ENCODE data around the gene LMBRD2. TPM values are rescaled to one million over a fixed set of nuclear protein-coding genes. Genes with fewer than 3 reads are reported as not detected.
A peak's percentile ranks its signal among the peaks of the same experiment; 100 is the strongest.

LMBRD2 gene
- total and polyA plus RNA-seq, 2 donors (not counting 3 experiments of a cell fraction or from before 2014, with no cell fraction given) = 1.2 to 5.2 TPM

DNA sequence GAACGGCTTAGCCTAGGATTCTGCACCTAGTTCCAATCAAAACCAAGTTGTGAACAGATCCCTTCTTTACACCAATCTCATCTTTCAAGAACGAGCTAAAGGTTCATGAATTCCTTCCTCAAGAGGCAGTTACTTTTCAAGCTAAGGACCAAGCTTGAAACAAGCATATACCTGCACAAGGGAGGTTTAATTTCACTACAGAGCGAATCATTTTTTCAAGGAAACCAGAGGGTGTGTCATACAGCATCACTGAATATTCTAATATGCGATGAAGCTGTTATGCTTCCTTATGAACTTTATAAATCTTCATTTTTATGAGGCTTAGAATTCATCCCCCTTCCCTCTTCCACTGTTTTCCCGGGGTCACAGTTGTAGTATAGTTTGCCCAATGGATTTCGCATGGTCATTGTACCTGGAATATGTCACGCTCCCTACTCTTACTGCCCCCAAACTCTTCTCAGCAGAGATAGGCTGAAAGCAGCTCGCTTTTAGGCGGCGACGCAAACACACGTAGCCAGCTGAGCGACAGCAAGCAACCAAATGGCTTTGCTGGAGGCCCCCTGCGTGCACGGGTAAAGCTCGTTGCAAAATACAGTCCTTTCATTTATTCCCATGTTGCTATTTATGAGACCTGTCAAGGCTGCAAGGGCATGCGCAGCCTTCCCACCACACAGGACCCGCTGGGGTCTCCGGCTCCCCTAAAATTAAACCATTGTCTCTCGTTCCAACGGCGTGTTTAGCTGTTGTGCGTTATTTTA is 832 bp downstream of the LMBRD2 start:
- POLR2A ChIA-PET = interaction anchor here (1.0 kb wide), 1 partner anchor 91 kb away, joined by 4 read pairs; the partner anchor contains the start of gene NADK2
- dilution Hi-C loops (cut with MboI; ENCODE audit: extremely low pct_ligation_motif_present, low sequenced_read_pairs) = no loop called here
- DNase-seq (ENCODE audit: low read depth, low spot score) = peak; percentile 59
- Histone ChIP-seq H3K4me3 (replicated peaks in 1 of 3; ENCODE audit: insufficient read depth in 1 of 3, low read depth in 1 of 3, low read length in 3 of 3) (peak overlapping the region; percentile 70 to 80 (median 73)), H3K9me3 (replicated peaks; ENCODE audit: control insufficient read depth, insufficient read depth, low read length) (no peaks in the 10 kb centered on the region), H3K36me3 (ENCODE audit: control insufficient read depth in 2 of 2, extremely low read depth in 1 of 2, insufficient read depth in 2 of 2, low read length in 2 of 2) (no peaks in the 10 kb centered on the region), H3K79me2 (ENCODE audit: control insufficient read depth, insufficient read depth, low read length) (peaks cover 25% of the 10 kb centered on the region), H3K27ac (ENCODE audit: insufficient read depth, low read depth, low read length) (peak overlapping the region; percentile 21), H3K27me3 (ENCODE audit: control insufficient read depth in 2 of 2, insufficient read depth in 2 of 2, low read length in 2 of 2) (no peaks in the 10 kb centered on the region), H3K4me1 (ENCODE audit: control insufficient read depth, extremely low read depth, insufficient read depth, low read length) (peaks cover 20% of the 10 kb centered on the region), H3K9ac (replicated peaks; ENCODE audit: extremely low read depth, insufficient read depth, low read length) (peak overlapping the region; percentile 73), H3K4me2 (ENCODE audit: insufficient read depth, low read length) (peak overlapping the region; percentile 87), H2AFZ (ENCODE audit: low read depth, low read length) (peak overlapping the region; percentile 86), H3K9me1 (replicated peaks; ENCODE audit: control insufficient read depth, extremely low read depth, insufficient read depth, low read length) (no peaks in the 10 kb centered on the region), H4K20me1 (replicated peaks; ENCODE audit: control insufficient read depth, extremely low read depth, insufficient read depth, low read length) (no peaks in the 10 kb centered on the region)
- no TSS peak for BruUV-seq (replicated peaks)
- no peak for TF ChIP-seq JUN (IDR thresholded peaks at IDR 0.05; ENCODE audit: borderline replicate concordance, insufficient read depth, insufficient read length, low read depth)
- TF ChIP-seq, protein P1, sequence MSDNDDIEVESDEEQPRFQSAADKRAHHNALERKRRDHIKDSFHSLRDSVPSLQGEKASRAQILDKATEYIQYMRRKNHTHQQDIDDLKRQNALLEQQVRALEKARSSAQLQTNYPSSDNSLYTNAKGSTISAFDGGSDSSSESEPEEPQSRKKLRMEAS (IDR thresholded peaks at IDR 0.05; ENCODE audit: insufficient read depth, insufficient read length) = no peak
- TF ChIP-seq FOS (IDR thresholded peaks at IDR 0.05; ENCODE audit: borderline replicate concordance, insufficient read depth, low read length) = no peak
- no peak for TF ChIP-seq POLR2A (IDR thresholded peaks at IDR 0.05; ENCODE audit: low read depth, low read length)
- no peak for TF ChIP-seq EZH2 (IDR thresholded peaks at IDR 0.05; ENCODE audit: borderline replicate concordance, low read depth, low read length, severe bottlenecking)
- TF ChIP-seq, protein P2, sequence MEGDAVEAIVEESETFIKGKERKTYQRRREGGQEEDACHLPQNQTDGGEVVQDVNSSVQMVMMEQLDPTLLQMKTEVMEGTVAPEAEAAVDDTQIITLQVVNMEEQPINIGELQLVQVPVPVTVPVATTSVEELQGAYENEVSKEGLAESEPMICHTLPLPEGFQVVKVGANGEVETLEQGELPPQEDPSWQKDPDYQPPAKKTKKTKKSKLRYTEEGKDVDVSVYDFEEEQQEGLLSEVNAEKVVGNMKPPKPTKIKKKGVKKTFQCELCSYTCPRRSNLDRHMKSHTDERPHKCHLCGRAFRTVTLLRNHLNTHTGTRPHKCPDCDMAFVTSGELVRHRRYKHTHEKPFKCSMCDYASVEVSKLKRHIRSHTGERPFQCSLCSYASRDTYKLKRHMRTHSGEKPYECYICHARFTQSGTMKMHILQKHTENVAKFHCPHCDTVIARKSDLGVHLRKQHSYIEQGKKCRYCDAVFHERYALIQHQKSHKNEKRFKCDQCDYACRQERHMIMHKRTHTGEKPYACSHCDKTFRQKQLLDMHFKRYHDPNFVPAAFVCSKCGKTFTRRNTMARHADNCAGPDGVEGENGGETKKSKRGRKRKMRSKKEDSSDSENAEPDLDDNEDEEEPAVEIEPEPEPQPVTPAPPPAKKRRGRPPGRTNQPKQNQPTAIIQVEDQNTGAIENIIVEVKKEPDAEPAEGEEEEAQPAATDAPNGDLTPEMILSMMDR (IDR thresholded peaks at IDR 0.05; ENCODE audit: extremely low read depth in 1 of 2, insufficient read depth in 1 of 2, low read depth in 1 of 2, low read length in 2 of 2) = no peak
- intact Hi-C loops (cut with micrococcal nuclease) = loop anchor here (1.0 to 5.0 kb wide), 2 partner anchors 72 to 726 kb away; partner anchors contain the start of gene NIPBL
- CTCF ChIA-PET = interaction anchor here (1.0 to 4.7 kb wide), 5 partner anchors 28 to 545 kb away, joined by 4 to 30 read pairs (median 17); partner anchors contain the start of gene NADK2
- FAIRE-seq = no peak

All from endothelial cell of umbilical vein (primary cell).